Lung (tissue), 12 donors: ENCODE measurements around the gene SLC16A12. TPM values are rescaled to one million over a fixed set of nuclear protein-coding genes. Genes with fewer than 3 reads are reported as not detected.

Experiments
- ATAC-seq: fragments of 200-7000 bp; cut with Tn5 transposase; one replicate; pipeline ENCODE4 v1.9.1; 2020; ENCODE audit warnings: moderate number of reproducible peaks; ENCODE audit not compliant: insufficient read depth, low FRiP score
- DNase-seq, 3 donors: peaks; one replicate each; pipeline ENCODE4 v3.0.0-alpha.2; 2013 to 2017
- H3K27ac ChIP-seq, 2 donors: one replicate each; pipeline ENCODE4 v1.5.1; 2013; ENCODE audit warnings: mild to moderate bottlenecking in 2 of 2, moderate library complexity in 2 of 2, control low read depth in 1 of 2, inconsistent platforms in 1 of 2, low read depth in 1 of 2, low read length in 1 of 2
- H3K27me3 ChIP-seq, 3 donors: one replicate each; pipeline ENCODE4 v1.5.1; 2013; ENCODE audit warnings: low read length in 2 of 3; ENCODE audit not compliant: control insufficient read depth in 3 of 3, insufficient read depth in 3 of 3
- H3K36me3 ChIP-seq, 4 donors: one replicate each; pipeline ENCODE4 v1.5.1; 2013; ENCODE audit warnings: low read length in 4 of 4, mild to moderate bottlenecking in 1 of 4, moderate library complexity in 1 of 4; ENCODE audit not compliant: control insufficient read depth in 4 of 4, insufficient read depth in 4 of 4
- H3K4me1 ChIP-seq, 5 donors: one replicate each; pipeline ENCODE4 v1.5.1; 2013; ENCODE audit warnings: low read length in 5 of 5, mild to moderate bottlenecking in 2 of 5, moderate library complexity in 1 of 5; ENCODE audit not compliant: control insufficient read depth in 5 of 5, insufficient read depth in 5 of 5
- H3K4me3 ChIP-seq: one replicate; pipeline ENCODE4 v1.5.1; 2013; ENCODE audit warnings: mild to moderate bottlenecking, control low read depth, moderate library complexity
- H3K9ac ChIP-seq, 2 donors: one replicate each; pipeline ENCODE4 v1.5.1; 2013; ENCODE audit warnings: low read length in 2 of 2, control low read depth in 1 of 2; ENCODE audit not compliant: insufficient read depth in 1 of 2
- H3K9me3 ChIP-seq, 4 donors: one replicate each; pipeline ENCODE4 v1.5.1; 2013; ENCODE audit warnings: low read length in 3 of 4, mild to moderate bottlenecking in 1 of 4, moderate library complexity in 1 of 4; ENCODE audit not compliant: control insufficient read depth in 4 of 4, insufficient read depth in 3 of 4
- CTCF ChIP-seq: IDR thresholded peaks from 2 replicates; pipeline ENCODE4 v1.5.1; 2012; ENCODE audit warnings: mild to moderate bottlenecking; ENCODE audit errors: control extremely low read depth, extremely low read depth
- WGBS, 2 donors: extraction: QIAGEN DNeasy Blood & Tissue Kit; methylation state at CpG; one replicate each; pipeline ENCODE4 v1.1.7; 2013; 5-methylcytosine and 5-hydroxymethylcytosine counted together
- polyA plus RNA-seq, 2 donors: library from polyadenylated mRNA; stranded (reverse); fragments of 200-250 nt; gene quantifications; one replicate each; pipeline ENCODE4 v1.2.1, GENCODE V29; 2013
- total RNA-seq, 2 donors: library from RNA; depleted of rRNA in 1 of 2; stranded (reverse); fragments of >200 nt in 1 of 2; gene quantifications; one replicate each; pipeline ENCODE4 v1.2.1, GENCODE V29; 2014 to 2021
- donor health status: control.
- donor health status: control.
- donor health status: Bipolar disorder and iron deficiency.
- donor health status: healthy.
- donor health status: DM: yes; HTN: yes; CAD: no.

SLC16A12 gene
- total and polyA plus RNA-seq, 4 donors: 0.45 to 4.6 (median 1.3) TPM

DNA sequence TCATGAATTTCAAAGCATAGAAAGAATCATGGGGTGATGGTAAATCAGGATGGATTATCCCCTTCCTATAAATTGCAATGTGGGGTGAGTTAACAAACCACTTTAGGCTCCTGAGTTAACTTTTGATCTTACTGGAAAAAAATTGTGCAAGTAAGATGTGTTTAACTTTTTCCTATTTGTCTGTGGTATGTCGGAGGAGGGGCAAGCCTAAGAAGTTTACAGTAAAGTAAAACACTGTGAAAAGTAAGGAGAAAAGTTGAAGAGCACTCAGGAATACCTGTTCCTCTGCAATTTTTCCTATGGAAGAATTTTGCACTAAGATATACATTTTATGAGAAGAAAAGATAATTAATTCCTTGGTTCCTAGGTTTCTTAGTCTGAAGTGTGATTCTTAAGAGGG lies 76.6 kb downstream of the SLC16A12 start:
- 51 to 78% methylated on average over 1 of the region's 1 CpG for WGBS, 2 donors
- DNase-seq: peak in 2 of 3 donors; percentile 44 to 75
- H3K4me1 ChIP-seq: peaks cover 0 to 16% (median 6%) of the 10 kb centered on the region in 5 donors
- H3K9ac ChIP-seq: no peak overlapping the region
- ATAC-seq: no peak
- no peak for TF ChIP-seq CTCF
- H3K27ac ChIP-seq: peak overlapping the region in 1 of 2 donors; percentile 66
- H3K27me3 ChIP-seq: no peaks in the 10 kb centered on the region
- H3K4me3 ChIP-seq: no peak overlapping the region
- no peaks in the 10 kb centered on the region for H3K36me3 ChIP-seq
- no peaks in the 10 kb centered on the region for H3K9me3 ChIP-seq

DNA sequence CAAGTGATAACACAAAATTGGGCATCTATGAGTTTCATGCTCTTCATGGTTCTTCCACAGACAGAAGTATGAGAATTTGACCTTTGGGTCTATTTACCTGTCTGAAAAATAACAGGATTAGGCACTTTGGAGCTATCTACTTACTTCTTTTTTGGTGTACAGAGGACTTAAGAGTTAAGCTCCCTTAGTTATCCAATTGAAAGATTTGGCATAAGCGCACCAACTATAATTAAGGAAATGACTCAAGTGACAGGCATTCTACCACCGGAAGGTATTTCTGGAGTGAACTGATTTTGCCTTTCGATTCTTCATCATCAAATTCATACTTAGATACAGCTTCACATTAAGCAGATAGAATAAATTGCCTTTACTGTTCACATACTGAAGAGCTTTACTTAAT lies 77.1 kb downstream of the SLC16A12 start:
- Histone ChIP-seq H3K4me1 (peaks cover 0 to 16% (median 6%) of the 10 kb centered on the region in 5 donors), H3K27me3 (no peaks in the 10 kb centered on the region), H3K36me3 (no peaks in the 10 kb centered on the region), H3K4me3 (no peak overlapping the region), H3K9me3 (no peaks in the 10 kb centered on the region), H3K9ac (no peak overlapping the region), H3K27ac (peak overlapping the region in 1 of 2 donors; percentile 85)
- DNase-seq: no peak
- 25 to 53% methylated on average over 3 of the region's 3 CpGs for WGBS, 2 donors
- no peak for ATAC-seq
- TF ChIP-seq CTCF: no peak

DNA sequence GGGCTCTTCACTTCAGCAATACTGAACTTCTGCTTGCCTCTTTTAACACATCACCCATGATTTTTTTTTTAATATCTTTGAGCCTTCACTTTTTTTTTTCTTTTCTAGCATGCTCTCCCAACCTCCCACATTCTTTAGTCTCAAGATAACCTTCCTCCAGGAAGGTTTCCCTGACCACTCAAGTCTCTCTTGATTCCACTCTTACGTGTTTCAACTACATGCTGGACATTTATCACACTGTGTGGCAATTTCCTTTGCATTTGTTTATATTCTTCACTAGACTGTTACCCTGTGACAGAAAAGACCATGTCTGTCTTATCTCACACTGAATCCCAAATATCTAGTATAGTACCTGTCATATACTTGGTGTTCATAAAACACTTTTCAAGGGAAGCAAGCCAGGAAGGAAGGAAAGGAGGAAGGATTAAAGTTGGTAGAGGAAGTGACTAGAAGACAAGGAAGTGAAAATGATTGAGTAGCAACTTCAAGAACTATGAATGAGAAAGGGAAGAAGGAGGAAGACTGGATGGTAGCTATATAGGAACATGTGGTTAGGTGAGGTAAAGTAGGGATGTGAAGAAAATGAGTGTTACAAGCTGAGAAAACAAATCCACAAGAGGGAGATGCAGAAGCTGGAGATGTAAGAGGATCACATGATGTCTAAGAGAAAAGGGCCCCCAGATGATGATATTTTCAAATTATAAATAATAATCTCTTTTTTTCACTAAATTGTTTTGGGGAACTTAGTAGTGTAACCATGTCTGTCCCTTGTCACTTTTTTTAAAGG lies 80.6 kb downstream of the SLC16A12 start:
- Histone ChIP-seq H3K4me3 (no peak overlapping the region), H3K9ac (no peak overlapping the region), H3K36me3 (no peaks in the 10 kb centered on the region), H3K27me3 (no peaks in the 10 kb centered on the region), H3K9me3 (no peaks in the 10 kb centered on the region), H3K27ac (no peak overlapping the region), H3K4me1 (peaks cover 0 to 16% (median 6%) of the 10 kb centered on the region in 5 donors)
- WGBS, 2 donors: 16 to 33% methylated on average over 1 of the region's 1 CpG
- DNase-seq: no peak
- TF ChIP-seq CTCF: no peak
- ATAC-seq: peak; percentile 34

GRCh38 chr10:89452193-89452592 lies 83.2 kb downstream of the SLC16A12 start:
- ATAC-seq: no peak
- 44 to 56% methylated on average over 1 of the region's 1 CpG for WGBS, 2 donors

More at GRCh38 chr10:89452193-89452592, 83.2 kb downstream of the SLC16A12 start:
- no peaks in the 10 kb centered on the region for H3K9me3 ChIP-seq
- no peaks in the 10 kb centered on the region for H3K36me3 ChIP-seq
- no peak overlapping the region for H3K9ac ChIP-seq
- no peaks in the 10 kb centered on the region for H3K27me3 ChIP-seq
- TF ChIP-seq CTCF: no peak
- H3K4me1 ChIP-seq: peaks cover 0 to 4% (median 0%) of the 10 kb centered on the region in 5 donors
- no peak overlapping the region for H3K4me3 ChIP-seq
- no peak for DNase-seq
- H3K27ac ChIP-seq: no peak overlapping the region
